Measurements from ENCODE around the gene NFATC2.

Gene NFATC2

DNA sequence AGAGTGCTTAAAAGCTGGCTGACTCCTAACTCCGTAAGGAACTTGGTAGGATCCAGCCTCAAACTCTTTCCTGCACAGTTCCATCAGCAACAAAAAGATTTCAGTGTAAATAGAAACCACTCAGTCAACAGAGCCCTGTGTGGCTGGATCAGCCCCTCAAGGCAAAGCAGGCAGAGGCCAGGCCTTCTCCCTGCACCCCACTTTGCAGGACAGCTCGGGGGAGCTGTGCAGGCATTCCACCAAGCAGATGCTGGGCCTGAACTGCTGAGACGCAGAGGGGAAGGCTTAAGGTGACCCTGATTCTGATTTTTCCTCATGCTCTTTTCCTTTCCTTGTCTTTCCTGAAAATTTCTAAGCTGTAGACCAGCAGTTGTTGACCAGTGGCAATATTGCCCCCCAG, 91.5 kb downstream of the NFATC2 start:
- DNase-seq (ENCODE audit: low spot score) = no peak

DNA sequence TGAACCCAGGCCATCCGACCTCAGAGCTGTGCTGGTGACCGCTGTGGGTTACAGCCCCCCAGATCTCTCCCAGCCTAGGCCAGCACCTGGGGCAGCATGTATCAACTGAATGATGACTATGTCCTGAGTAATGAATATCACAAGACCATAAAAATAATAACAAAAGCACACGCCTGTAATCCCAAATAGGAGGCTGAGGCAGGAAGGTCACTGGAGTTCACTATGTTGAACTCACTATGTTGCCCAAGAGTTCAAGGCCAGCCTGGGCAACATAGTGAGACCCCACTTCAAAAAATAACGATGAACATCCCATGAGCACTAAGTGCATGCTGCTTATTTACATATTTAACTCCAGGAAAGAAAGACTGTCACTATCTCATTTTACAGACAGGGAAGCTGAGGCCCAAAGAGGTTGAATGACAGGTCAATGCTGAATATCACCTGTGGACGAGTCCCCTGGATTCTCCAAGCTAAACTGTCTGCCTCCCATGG, 92.3 kb downstream of the NFATC2 start:
- no peak for DNase-seq (ENCODE audit: low spot score)

DNA sequence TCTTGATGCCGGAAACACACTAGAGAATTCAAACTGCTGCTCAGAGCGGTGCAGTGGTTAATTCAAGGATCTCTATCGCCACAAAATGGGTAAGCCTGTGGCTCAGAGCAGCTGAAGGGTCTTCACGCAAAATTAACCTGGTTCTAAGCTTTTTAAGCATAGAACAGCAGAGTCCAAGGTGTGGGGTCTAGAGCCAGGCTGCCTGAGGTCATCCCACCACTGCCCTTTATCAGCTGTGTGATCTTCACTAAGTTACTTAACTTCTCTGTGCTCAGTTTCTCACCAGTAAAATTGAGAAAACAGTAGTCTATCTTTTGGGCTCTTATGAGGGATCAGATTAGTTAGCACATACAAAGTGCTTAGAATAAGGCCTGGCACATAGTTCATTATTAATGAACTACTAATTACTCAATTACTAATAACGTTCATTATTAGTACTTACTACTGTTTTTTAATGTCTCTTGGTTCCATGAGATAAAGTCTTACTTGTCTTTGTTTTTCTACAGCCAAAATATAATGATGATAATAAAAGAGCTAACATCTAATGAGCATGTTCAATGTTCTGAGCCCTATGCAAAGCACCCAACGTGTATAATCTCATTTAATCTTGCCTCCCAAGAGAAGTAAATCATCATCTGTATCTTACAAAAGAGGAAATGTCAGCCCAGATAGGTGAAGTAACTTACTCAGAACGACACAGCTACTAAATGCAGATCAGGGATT, 92.9 kb downstream of the NFATC2 start:
- no peak for DNase-seq (ENCODE audit: low spot score)

DNA sequence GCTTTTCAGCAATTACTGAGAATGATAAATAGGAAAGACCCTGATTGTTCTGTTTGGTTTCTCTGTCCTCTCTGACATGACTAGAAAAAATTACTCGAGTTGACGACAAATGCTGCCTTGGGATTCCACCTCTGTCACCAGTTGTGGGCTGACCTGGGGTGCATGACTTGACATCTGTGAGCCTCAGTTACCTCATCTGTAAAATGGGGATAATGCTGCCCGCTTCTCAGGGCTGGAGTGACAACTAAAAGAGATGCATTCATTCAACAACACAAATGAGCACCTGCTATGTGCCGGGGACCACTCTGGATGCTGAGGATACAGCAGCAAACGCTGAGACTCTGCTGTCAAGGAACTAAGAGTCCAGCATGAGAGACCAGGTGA, 94.8 kb downstream of the NFATC2 start:
- DNase-seq (ENCODE audit: low spot score) = no peak

DNA sequence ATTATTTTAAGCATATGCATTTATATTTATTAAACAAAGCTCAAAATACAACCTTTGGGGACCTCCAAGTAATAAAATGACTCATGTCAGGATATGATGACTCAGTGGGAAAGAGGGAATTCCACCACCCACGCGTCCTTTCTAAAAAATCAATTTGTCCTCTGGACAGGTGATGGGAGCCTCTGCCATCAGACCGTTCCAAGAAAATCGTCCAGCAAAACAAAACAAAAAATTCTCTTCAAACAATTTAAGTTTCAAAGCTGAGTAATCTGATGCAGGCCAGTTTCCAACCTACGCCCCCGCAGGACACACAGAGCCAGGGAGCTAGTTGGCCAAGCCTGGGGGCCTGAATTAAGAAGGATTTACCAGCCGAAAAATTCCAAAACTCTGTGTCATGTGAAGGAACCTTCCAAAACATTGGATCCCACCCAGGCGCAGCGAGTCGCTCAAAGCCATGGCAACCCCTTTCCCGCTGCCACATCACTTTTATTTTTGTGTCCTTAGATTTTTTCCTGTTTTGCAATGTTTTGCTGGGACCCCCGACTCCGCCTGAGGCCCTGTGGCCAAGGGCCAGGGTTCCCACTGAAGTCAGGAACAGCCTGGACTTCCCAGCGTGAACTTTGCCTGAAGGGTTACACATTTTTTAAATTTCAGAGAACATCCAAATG, 95.3 kb downstream of the NFATC2 start:
- DNase-seq (ENCODE audit: low spot score) = peak; percentile 93

DNA sequence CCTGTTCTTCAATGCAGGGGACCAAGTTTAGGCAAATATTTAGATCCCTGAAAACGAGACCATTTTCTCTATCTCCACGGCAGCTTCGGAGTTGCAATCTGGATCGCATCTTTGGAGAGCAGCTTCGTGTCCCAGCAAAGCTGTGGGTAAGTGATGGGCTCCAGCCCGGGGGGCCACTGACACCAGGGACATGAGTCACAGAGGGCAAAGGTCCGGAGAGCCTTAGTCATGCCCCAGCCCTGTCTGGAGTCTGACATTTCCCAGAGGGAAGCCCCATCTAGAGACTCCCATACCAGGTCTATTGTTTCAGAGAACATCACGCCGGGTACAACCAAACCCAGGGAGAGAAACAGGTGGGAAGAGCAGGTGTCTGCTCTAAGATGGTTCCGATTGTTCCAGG, 95.9 kb downstream of the NFATC2 start:
- peak; percentile 90 for DNase-seq (ENCODE audit: low spot score)

DNA sequence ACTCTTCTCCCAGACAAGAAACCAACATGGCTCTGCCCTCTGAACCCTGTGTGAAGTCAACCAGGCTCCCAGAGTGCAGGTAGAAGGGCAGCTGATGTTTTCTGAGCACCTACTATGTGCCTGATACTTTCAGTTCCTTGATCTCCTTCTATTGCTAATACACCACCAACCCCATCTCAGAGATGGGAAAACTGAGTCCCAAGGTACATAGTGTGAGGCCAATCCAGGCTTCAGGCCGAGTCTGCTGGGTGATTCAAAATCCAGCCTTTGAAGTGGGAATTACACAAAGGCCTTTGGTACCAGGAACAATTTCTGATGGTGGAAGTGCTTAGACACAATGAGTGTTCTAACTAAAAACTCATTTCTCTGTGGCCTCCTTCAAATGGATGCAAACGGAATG, 96.3 kb downstream of the NFATC2 start:
- DNase-seq (ENCODE audit: low spot score) = no peak

DNA sequence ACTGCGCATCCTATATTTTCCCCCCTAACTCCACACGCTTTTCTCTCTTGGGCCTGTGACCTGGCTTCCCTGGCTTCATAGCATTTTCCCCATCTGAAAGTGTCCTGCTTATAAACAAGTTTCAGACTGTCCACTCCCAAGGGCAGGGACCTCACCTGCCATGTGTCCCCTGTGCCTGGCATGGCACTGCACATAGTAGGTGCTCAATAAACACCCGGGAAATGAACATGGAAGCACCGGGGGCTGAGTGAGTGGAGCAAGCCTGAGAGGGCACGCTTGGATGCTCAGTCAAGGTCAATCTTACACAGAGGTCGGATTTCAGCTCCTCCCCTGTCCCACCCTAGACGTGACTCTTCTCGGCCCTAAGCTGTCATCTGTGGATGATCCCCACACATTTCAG, 96.9 kb downstream of the NFATC2 start:
- no peak for DNase-seq (ENCODE audit: low spot score)

DNA sequence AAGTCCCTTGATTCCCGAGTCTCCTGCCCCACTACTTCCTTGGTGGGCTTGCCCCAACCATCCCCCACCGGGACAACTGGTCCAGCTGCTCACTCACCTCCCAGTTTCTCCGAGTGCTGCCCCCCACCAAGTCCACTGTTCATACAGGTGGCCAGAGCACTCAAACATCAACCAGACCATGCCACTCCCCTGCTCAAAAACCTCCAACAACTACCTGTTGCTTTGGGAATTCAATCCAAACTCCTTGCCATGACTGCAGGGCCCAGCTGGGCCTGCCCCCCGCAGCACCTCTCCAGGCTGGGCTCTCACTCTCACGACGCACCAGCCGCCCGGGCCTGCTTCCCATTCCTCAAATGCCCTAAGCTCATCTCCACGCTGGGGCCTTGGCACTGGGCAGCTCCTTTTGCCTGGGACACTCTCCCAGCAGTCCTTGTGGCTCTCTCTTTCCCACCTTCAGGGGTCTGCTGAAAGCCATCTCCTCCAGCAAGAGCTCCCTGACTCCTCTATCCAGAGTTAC, 97.5 kb downstream of the NFATC2 start:
- no peak for DNase-seq (ENCODE audit: low spot score)

DNA sequence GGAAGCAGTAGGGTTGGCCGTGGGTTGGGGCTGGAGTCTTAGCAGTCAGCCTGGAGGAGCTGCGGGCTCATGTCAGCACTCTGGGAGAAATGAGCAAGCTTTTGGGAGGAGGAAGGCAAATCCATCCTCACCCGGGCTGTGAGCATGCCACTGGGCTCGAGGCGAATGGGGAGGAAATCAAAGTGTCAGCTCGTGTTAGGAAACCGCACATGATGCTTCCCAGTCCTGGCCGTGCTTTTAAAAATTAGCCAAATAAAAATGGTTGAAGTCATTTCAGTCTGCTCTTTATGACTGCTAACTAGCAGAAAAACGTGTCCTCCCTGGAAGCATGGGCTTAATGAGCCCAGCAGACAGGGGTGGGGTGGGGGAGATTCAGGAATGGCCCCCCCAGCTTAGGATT, 98.1 kb downstream of the NFATC2 start:
- DNase-seq (ENCODE audit: low spot score) = no peak

DNA sequence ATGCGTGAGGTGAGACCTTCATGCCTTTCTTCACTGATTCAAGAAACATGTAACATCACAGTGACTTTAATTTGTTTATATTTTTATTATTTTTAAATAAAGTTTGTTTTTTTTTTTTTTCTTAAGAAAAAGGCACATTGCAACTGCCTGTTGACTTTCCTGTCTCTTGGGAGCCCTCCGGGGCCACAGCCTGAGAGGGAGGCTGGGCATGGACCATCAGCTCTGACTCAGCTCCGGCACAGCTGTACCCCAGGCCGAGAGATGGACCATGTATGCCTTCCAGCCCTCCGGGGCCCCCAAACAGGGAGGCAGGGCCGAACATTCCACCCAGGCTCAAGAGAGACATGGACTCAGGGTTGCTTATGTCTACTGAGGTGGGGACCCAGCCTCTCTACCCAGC, 99.9 kb downstream of the NFATC2 start:
- no peak for DNase-seq (ENCODE audit: low spot score)

DNA sequence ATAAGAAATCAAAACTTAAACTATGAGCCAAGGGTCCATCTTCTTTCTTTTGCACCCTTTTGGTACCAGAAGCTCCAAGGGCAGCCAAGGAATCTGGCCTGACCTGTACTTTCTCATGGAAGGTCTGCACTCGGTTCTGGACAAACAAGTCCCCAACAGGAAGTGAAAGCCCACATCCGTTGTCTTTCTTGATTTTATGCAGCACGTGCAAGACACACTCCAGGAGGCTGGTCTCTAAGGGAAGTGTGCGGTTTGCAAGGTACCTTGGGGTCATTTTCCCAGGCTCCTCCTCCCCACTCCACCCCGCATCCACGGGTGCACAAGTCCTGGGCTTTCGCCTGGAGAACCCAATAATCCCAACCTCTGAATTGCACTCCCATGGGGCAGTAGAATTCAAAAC, 101.9 kb downstream of the NFATC2 start:
- no peak for DNase-seq (ENCODE audit: low spot score)

DNA sequence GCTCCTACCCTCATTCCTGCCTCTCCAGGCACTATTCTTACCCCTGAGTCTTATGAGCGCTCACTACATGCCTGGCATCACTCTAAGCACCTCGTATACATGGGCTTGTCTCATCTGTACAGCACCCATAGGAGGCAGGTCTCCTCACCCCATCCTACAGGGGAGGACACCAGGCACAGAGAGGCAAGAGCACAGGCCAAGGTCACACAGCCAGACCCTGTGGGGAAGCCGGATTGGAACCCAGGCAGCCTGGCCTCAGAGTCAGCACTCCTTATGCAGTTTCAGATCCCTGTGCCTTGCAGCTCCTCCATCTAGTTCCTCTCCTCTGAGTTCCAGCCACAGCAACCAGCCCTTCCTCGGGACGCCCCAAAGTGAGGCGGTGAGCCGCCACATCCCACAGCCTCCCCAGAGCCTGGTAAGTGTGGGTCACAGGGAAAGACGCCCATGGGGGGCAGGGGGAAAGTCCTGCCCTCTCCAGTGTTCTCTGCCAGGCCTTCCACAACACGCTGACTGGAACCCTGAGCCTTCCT, 103.3 kb downstream of the NFATC2 start:
- DNase-seq (ENCODE audit: low spot score) = no peak

DNA sequence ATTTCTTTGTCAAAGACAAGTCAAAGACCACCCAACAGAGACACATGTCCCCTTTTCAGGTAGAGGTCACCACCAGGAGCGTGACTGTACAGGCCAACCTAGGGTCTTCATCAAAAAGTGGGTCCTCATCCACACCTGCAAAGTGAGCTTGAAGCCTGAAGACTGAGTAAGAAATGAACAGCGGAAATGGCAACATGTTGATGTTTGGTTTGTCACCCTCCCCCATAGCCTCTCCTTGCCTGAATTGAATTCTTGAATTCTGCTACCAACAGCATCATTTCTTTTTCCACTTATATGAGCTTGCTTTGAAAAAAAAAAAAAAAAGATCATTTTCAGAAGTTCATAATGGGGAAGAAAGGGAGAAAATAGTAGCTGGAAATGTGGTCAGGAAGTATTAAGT, 104.4 kb downstream of the NFATC2 start:
- DNase-seq (ENCODE audit: low spot score) = no peak

DNA sequence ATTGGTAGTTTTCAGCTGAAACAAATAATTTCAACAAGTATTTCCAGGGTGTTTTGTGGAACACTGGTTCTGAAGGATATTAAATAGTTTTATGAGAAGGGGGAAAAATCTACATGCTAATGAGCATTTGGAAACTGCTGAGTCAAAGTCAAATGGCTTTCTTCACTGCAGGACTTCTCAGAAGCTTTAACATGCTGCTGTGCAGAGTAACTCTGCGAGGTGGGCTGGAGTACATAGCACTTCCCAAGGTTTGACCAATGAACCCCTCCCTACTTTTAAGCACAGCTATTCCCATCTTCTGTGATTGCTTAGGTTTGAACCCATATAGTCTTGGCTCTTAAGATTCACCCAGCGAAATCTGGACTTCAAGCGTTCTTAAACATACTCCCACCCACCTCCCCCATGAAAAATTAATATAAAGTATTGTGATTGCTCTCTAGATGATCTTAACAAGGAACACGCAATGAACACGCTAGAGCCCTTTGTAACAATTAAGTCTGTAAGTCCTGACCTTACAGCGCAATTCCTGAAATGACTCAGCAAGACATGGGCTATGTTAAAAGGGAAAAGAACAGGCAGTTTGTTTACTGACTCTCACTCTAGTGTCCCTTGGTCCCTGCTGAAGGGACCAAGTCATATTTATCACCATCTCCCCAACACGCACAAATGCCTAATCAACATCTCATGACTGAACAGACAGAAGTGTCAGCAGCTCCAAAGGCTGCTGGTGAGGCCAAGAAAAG, 105.2 kb downstream of the NFATC2 start:
- DNase-seq (ENCODE audit: low spot score) = no peak

DNA sequence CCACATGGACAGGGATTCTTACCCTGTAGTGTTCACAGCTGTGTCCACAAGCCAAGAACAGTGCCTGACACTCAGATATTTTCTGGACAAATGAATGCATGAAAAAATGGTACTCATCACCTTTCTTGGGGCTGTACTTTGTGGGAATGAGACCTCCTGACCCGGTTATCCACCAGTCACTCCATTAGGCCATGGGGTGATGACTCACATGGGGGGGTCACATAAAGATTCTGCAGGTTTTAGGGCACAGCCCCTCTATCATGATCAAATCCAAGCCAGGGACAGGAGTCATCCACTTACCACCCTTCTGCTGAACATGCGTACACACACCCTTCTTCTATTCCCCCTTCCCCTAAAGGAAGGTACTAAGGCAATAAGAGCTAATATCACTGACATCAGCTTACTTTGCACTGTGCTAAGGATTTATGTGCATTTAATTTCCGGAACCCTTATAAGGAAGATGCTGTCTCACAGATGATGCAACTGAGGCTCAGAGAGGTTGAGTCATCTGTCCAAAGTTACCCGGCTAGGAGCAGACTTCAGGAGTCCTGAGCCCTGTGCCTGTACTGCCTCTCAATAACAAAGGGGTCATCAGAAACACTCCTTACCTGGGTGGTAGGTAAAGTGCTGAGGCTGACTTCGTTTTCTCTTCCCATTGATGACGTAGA, 107.8 kb downstream of the NFATC2 start:
- DNase-seq (ENCODE audit: low spot score) = peak; percentile 48

DNA sequence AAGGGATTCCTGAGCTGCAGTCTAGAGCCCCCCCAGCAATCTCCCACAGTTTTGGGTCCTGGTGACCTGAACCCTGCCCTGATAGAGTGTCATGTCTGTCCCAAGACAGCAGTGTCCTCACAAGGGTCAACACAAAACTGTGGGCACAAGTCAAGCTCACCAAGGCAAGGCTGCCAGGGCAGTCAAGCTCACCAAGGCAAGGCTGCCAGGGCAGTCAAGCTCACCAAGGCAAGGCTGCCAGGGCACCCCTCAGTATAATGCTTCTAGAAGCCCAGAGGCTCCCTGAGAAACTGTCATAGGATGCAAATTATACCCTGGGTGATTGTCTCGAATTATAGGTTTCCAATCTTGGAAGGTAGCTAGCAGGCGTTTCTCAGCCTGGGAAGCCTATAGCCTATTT, 108.5 kb downstream of the NFATC2 start:
- DNase-seq (ENCODE audit: low spot score) = no peak

DNA sequence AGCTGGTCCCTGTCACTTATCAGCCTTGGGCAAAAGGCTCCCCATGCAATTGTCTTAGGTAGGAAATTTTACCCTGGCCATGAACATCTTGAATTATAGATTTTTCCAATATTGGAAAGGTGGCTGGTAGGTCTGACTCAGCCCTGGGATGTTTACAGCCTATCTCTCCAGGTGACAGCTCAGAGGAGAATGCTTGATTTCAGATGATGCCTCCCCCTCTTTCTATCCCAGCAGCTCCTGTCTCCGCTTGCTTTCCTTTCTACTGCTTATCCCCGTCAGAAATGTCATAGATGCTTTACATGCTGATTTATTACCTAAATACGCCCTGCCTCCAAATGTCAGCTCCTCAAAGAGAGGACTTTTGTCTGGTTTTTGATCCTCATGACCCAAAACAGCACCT, 109.6 kb downstream of the NFATC2 start:
- DNase-seq (ENCODE audit: low spot score) = no peak

DNA sequence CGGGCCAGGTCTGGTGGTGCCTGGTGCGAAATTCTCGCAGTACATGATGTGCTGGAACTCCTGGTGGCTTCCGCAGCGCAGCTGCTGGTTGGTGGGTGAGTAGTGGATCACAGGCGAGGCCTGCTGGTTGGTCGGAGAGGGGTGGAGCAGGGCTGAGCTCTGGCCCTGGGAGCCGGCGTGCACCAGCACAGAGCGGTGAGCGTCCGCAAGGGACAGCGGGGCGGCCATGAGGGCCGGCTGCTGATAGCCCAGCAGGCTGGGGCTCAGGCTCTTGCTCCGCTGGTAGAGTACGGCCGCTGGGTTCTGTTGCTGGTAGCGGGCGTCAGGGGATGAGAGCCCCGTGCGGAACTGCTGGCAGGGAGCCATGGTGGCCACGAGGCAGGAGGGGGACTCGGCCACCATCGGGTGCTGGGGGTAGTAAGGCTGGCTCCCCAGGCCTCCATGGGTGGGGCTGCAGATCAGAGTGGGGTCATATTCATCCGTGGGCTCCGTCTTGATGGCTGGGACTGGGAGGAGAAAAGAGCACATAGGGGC, 110.2 kb downstream of the NFATC2 start:
- no peak for DNase-seq (ENCODE audit: low spot score)

DNA sequence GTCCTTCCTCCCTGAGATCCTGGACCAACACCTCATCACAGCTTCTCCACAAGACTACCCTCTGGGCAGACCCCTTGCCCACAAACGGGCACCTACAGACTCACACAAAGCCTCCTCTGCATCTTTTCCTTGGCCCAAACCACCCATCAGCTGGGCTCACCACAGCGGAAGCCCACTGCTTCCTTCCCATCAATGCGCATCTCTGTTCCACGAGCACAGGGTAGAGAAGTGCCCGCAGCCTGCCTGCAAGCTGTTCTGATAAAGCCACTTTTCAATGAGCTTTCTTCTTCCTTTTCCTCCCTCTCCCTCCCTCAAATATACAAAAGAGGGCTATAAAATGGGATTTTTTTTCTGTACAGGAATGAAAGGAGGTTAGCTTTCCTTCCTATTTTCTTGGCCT, 111.2 kb downstream of the NFATC2 start:
- DNase-seq (ENCODE audit: low spot score) = no peak

DNA sequence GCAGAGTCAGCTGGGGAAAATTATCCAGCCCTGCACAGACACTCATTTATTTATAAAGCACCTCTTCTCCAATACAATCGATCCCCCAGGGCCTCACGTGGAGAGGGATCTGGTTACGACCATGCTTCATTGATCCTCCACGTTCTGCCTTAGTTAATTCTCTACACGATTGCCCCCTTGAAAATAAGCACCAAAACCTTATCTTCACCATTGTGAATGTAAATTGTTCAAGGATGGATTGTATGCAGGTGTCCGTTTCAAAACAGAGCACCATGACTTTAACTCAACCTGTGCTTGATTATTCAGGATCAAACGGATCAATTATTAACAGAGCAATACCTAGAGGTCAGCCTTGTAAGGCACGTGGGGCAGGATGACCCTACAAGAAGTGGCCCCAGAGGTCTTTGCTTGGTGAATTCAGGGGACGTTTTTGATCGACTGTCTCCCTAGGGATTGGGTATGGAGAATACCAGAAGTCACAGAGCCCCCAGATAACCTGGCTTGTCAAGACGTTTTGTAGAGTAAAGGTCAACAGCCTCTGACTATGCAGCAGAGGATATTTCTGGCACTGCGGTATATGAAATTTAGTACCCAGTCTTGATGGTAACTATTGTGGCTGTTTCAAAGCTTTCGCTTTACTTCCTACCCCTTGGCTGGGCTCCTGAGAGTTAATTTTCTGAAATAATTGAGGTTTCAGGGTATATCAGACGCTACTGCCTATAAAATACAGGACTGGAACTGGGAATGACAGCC, 112.1 kb downstream of the NFATC2 start:
- DNase-seq (ENCODE audit: low spot score) = no peak

All from kidney tubule cell (primary cell).